Urinary bladder (tissue), 4 donors: ENCODE data around the gene TMEM30B. TPM values are rescaled to one million over a fixed set of nuclear protein-coding genes. Genes with fewer than 3 reads are reported as not detected.
"Not testable (repeated sequence)": the region's sequence is repeated elsewhere in the genome, so short reads cannot be mapped to it uniquely, and the experiment has no call there.

Experiments used
- DNase-seq: peaks from one replicate; pipeline ENCODE4 v3.0.0-alpha.2; 2015; ENCODE audit errors: extremely low spot score
- H3K27ac ChIP-seq: one replicate; pipeline ENCODE4 v1.5.1; 2013; ENCODE audit warnings: low read depth, mild to moderate bottlenecking, moderate library complexity
- H3K36me3 ChIP-seq: one replicate; pipeline ENCODE4 v1.6.1; 2013; ENCODE audit warnings: mild to moderate bottlenecking, moderate library complexity; ENCODE audit not compliant: insufficient read depth
- H3K4me1 ChIP-seq: one replicate; pipeline ENCODE4 v1.6.1; 2013; ENCODE audit warnings: mild to moderate bottlenecking, moderate library complexity; ENCODE audit not compliant: insufficient read depth
- H3K4me3 ChIP-seq: one replicate; pipeline ENCODE4 v1.5.1; 2013; ENCODE audit warnings: low read depth, low read length
- WGBS: extraction: QIAGEN DNeasy Blood & Tissue Kit; methylation state at CpG from one replicate; pipeline ENCODE4 v1.1.7; 2013; 5-methylcytosine and 5-hydroxymethylcytosine counted together
- polyA plus RNA-seq: library from polyadenylated mRNA; stranded (reverse); fragments of 200-250 nt; gene quantifications from one replicate; pipeline ENCODE4 v1.2.3, GENCODE V29; 2013
- total RNA-seq: library from RNA; depleted of rRNA; stranded (reverse); fragments of >200 nt; gene quantifications from one replicate; pipeline ENCODE4 v1.2.3, GENCODE V29; 2014
- donor health status: healthy with polysubstance abuse.
- donor health status: healthy.

TMEM30B gene
- total and polyA plus RNA-seq, 2 donors, result 9.3 to 9.8 TPM

- H3K27ac ChIP-seq, H3K4me1 ChIP-seq, H3K4me3 ChIP-seq, H3K36me3 ChIP-seq, DNase-seq: not testable (repeated sequence)
- whole genome bisulfite sequencing, result 90% methylated on average over 16 of the region's 16 CpGs
These were observed 39.0 kb upstream of the TMEM30B start for GRCh38 chr14:61320170-61320569.

- no peaks in the 10 kb centered on the region for H3K36me3 ChIP-seq
- no peak overlapping the region for H3K27ac ChIP-seq
- H3K4me1 ChIP-seq, result no peaks in the 10 kb centered on the region
- no peak overlapping the region for H3K4me3 ChIP-seq
- 69% methylated on average over 6 of the region's 6 CpGs for WGBS
- DNase-seq, result no peak
These were observed 38.6 kb upstream of the TMEM30B start for GRCh38 chr14:61319706-61320105.

GRCh38 chr14:61319086-61319485 lies 37.9 kb upstream of the TMEM30B start:
- Histone ChIP-seq H3K4me3 (no peak overlapping the region), H3K27ac (no peak overlapping the region), H3K36me3 (no peaks in the 10 kb centered on the region), H3K4me1 (no peaks in the 10 kb centered on the region)
- 78% methylated on average over 3 of the region's 3 CpGs for WGBS
- DNase-seq, result no peak

GRCh38 chr14:61315313-61315712 lies 34.2 kb upstream of the TMEM30B start:
- 70% methylated on average over 4 of the region's 4 CpGs for WGBS
- Histone ChIP-seq H3K4me1 (no peaks in the 10 kb centered on the region), H3K27ac (no peak overlapping the region), H3K36me3 (no peaks in the 10 kb centered on the region), H3K4me3 (no peak overlapping the region)
- no peak for DNase-seq

- not testable (repeated sequence) for H3K27ac ChIP-seq, H3K36me3 ChIP-seq, DNase-seq, H3K4me3 ChIP-seq, H3K4me1 ChIP-seq
- WGBS, result 89% methylated on average over 4 of the region's 4 CpGs
These were observed 27.6 kb upstream of the TMEM30B start for GRCh38 chr14:61308701-61309100.

- no peak for DNase-seq
- Histone ChIP-seq H3K4me1 (no peaks in the 10 kb centered on the region), H3K27ac (no peak overlapping the region), H3K4me3 (no peak overlapping the region), H3K36me3 (no peaks in the 10 kb centered on the region)
- 25% methylated on average over 3 of the region's 3 CpGs for WGBS
These were observed 27.1 kb upstream of the TMEM30B start for GRCh38 chr14:61308198-61308597.

GRCh38 chr14:61304688-61305087 lies 23.6 kb upstream of the TMEM30B start:
- DNase-seq, result no peak
- 86% methylated on average over 2 of the region's 2 CpGs for WGBS

GRCh38 chr14:61300754-61301153 lies 19.6 kb upstream of the TMEM30B start:
- H3K4me3 ChIP-seq, result no peak overlapping the region
- no peaks in the 10 kb centered on the region for H3K4me1 ChIP-seq
- WGBS, result 82% methylated on average over 7 of the region's 7 CpGs
- H3K27ac ChIP-seq, result no peak overlapping the region
- H3K36me3 ChIP-seq, result no peaks in the 10 kb centered on the region
- DNase-seq, result no peak

More at GRCh38 chr14:61304688-61305087, 23.6 kb upstream of the TMEM30B start:
- no peak overlapping the region for H3K27ac ChIP-seq
- H3K4me3 ChIP-seq, result no peak overlapping the region
- no peaks in the 10 kb centered on the region for H3K4me1 ChIP-seq
- no peaks in the 10 kb centered on the region for H3K36me3 ChIP-seq

- WGBS, result 39% methylated on average over 2 of the region's 2 CpGs
- Histone ChIP-seq H3K27ac (no peak overlapping the region), H3K36me3 (no peaks in the 10 kb centered on the region), H3K4me1 (no peaks in the 10 kb centered on the region), H3K4me3 (no peak overlapping the region)
- DNase-seq, result no peak
These were observed 19.1 kb upstream of the TMEM30B start for GRCh38 chr14:61300209-61300608.

GRCh38 chr14:61298824-61299223 lies 17.7 kb upstream of the TMEM30B start:
- 39% methylated on average over 3 of the region's 3 CpGs for WGBS
- no peaks in the 10 kb centered on the region for H3K4me1 ChIP-seq
- H3K4me3 ChIP-seq, result no peak overlapping the region
- DNase-seq, result no peak
- H3K36me3 ChIP-seq, result no peaks in the 10 kb centered on the region
- H3K27ac ChIP-seq, result no peak overlapping the region

- Histone ChIP-seq H3K4me1 (no peaks in the 10 kb centered on the region), H3K4me3 (no peak overlapping the region), H3K36me3 (no peaks in the 10 kb centered on the region), H3K27ac (no peak overlapping the region)
- DNase-seq, result no peak
- 75% methylated on average over 6 of the region's 6 CpGs for WGBS
These were observed 16.4 kb upstream of the TMEM30B start for GRCh38 chr14:61297581-61297980.

- H3K4me1 ChIP-seq, result no peaks in the 10 kb centered on the region
- no peak for DNase-seq
- WGBS, result 30% methylated on average over 2 of the region's 2 CpGs
- H3K36me3 ChIP-seq, result no peaks in the 10 kb centered on the region
- H3K4me3 ChIP-seq, result no peak overlapping the region
- no peak overlapping the region for H3K27ac ChIP-seq
These were observed 15.8 kb upstream of the TMEM30B start for GRCh38 chr14:61296719-61297502.

- no peaks in the 10 kb centered on the region for H3K4me1 ChIP-seq
- H3K36me3 ChIP-seq, result no peaks in the 10 kb centered on the region
- no peak overlapping the region for H3K27ac ChIP-seq
- H3K4me3 ChIP-seq, result no peak overlapping the region
- no peak for DNase-seq
- WGBS, result 34% methylated on average over 3 of the region's 3 CpGs
These were observed 15.0 kb upstream of the TMEM30B start for GRCh38 chr14:61296151-61296550.

- H3K27ac ChIP-seq, result no peak overlapping the region
- DNase-seq, result no peak
- no peak overlapping the region for H3K4me3 ChIP-seq
- H3K4me1 ChIP-seq, result no peaks in the 10 kb centered on the region
- no peaks in the 10 kb centered on the region for H3K36me3 ChIP-seq
- 30% methylated on average over 1 of the region's 1 CpG for WGBS
These were observed 9.6 kb upstream of the TMEM30B start for GRCh38 chr14:61290701-61291100.
